Gastrocnemius medialis (tissue), 4 donors: ENCODE measurements around the gene FYN. TPM values are rescaled to one million over a fixed set of nuclear protein-coding genes. Genes with fewer than 3 reads are reported as not detected.

ENCODE experiments used
- ATAC-seq, 2 donors: fragments of 150-250 bp; one replicate each; pipeline ENCODE4 v1.9.1; 2016
- DNase-seq, 2 donors: peaks; one replicate each; pipeline ENCODE4 v3.0.0-alpha.2; 2019
- H3K27ac ChIP-seq, 4 donors: fragments of 200-600 bp; sonication (generic); 1 replicate in 1 of 4; 2 replicates in 3 of 4; pipeline ENCODE4 v1.5.1; 2016 to 2018; ENCODE audit warnings: mild to moderate bottlenecking in 2 of 4, moderate library complexity in 1 of 4
- H3K27me3 ChIP-seq, 3 donors: fragments of 200-600 bp; sonication (generic) in 2 of 3; 1 replicate in 1 of 3; 2 replicates in 2 of 3; pipeline versions ENCODE4 v1.5.1 to v1.6.0; 2016 to 2019; ENCODE audit warnings: mild to moderate bottlenecking in 1 of 3, moderate library complexity in 1 of 3
- H3K36me3 ChIP-seq, 2 donors: fragments of 200-600 bp; sonication (generic) in 1 of 2; one replicate each; pipeline ENCODE4 v1.5.1; 2017 to 2018
- H3K4me1 ChIP-seq, 2 donors: fragments of 200-600 bp; sonication (generic) in 1 of 2; one replicate each; pipeline ENCODE4 v1.5.1; 2016 to 2017; ENCODE audit warnings: mild to moderate bottlenecking in 2 of 2
- H3K4me3 ChIP-seq, 4 donors: fragments of 200-600 bp; sonication (generic) in 3 of 4; 1 replicate in 1 of 4; 2 replicates in 3 of 4; pipeline ENCODE4 v1.5.1; 2016 to 2019; ENCODE audit warnings: mild to moderate bottlenecking in 2 of 4
- H3K9me3 ChIP-seq, 3 donors: fragments of 200-600 bp; sonication (generic) in 2 of 3; 1 replicate in 1 of 3; 2 replicates in 2 of 3; pipeline ENCODE4 v1.5.1; 2016 to 2019
- POLR2A ChIP-seq, 2 donors: fragments of 450-650 bp; IDR thresholded peaks; one replicate each; pipeline ENCODE4 v1.6.1; 2017; ENCODE audit warnings: antibody characterized with exemption in 2 of 2, mild to moderate bottlenecking in 2 of 2, moderate library complexity in 2 of 2
- in situ Hi-C, 4 donors: fragments of 200-750 bp; cut with MboI; loops; one replicate each; pipeline versions ENCODE4 v1.15.0 to v1.8.0; 2017; ENCODE audit warnings: low sequenced_read_pairs in 4 of 4
- intact Hi-C: fragments of 100-400 bp; cut with DNase I; formaldehyde crosslinking; loops from one replicate; pipeline ENCODE4 v1.15.1; 2023; ENCODE audit warnings: low total_unique reads
- total RNA-seq, 4 donors: library from RNA; depleted of rRNA; stranded (reverse); fragments of >200 nt; gene quantifications; one replicate each; pipeline versions ENCODE4 v1.1.0 to v1.2.3, GENCODE V29; 2016
- TF ChIP-seq, protein P1 (sequence below), 5 experiments: fragments of 450-650 bp in 3 of 5; fragments of 200-600 bp in 2 of 5; sonication (generic) in 2 of 5; IDR thresholded peaks in 4 of 5; conservative IDR thresholded peaks in 1 of 5; 1 replicate in 4 of 5; 2 replicates in 1 of 5; pipeline ENCODE4 v1.5.1; 2016 to 2019; ENCODE audit warnings: antibody characterized with exemption in 5 of 5, mild to moderate bottlenecking in 3 of 5, moderate library complexity in 3 of 5

The FYN gene
- 10 to 100 TPM in 3 of 4 donors, 1 to 10 TPM in 1; 9.2 to 36.8 (median 17.0) TPM for total RNA-seq

GRCh38 chr6:111873178-111874024 is at the start of gene FYN:
FYN (minus strand) TSS chr6:111873452; CDS start chr6:111720051, 153,401 bp downstream.
- peaks cover 4 to 5% of the 10 kb centered on the region in 2 donors for H3K4me1 ChIP-seq
- H3K9me3 ChIP-seq = no peaks in the 10 kb centered on the region
- ATAC-seq = peak; percentile 95 to 98
- H3K27me3 ChIP-seq = peaks cover 0 to 35% (median 15%) of the 10 kb centered on the region in 3 donors
- H3K36me3 ChIP-seq = no peaks in the 10 kb centered on the region
- TF ChIP-seq, protein P1, sequence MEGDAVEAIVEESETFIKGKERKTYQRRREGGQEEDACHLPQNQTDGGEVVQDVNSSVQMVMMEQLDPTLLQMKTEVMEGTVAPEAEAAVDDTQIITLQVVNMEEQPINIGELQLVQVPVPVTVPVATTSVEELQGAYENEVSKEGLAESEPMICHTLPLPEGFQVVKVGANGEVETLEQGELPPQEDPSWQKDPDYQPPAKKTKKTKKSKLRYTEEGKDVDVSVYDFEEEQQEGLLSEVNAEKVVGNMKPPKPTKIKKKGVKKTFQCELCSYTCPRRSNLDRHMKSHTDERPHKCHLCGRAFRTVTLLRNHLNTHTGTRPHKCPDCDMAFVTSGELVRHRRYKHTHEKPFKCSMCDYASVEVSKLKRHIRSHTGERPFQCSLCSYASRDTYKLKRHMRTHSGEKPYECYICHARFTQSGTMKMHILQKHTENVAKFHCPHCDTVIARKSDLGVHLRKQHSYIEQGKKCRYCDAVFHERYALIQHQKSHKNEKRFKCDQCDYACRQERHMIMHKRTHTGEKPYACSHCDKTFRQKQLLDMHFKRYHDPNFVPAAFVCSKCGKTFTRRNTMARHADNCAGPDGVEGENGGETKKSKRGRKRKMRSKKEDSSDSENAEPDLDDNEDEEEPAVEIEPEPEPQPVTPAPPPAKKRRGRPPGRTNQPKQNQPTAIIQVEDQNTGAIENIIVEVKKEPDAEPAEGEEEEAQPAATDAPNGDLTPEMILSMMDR (IDR thresholded peaks at IDR 0.05 in 4 of 5, conservative IDR thresholded peaks at IDR 0.05 in 1 of 5) = peak; percentile 51 to 64 (median 53)
- TF ChIP-seq POLR2A (IDR thresholded peaks at IDR 0.05) = peak; percentile 67 to 88
- intact Hi-C loops = loop anchor here (1.0 to 10.0 kb wide), 6 partner anchors 124 to 996 kb away; partner anchors contain the start of genes REV3L and RPF2
- in situ Hi-C loops = loop anchor here in 1 of 4 donors (25.0 kb wide), 1 partner anchor 136 kb away; no protein-coding TSS in a partner anchor
- peak within 1 kb of the TSS; percentile 36 to 79 (median 72) for H3K27ac ChIP-seq
- peak; percentile 93 to 96 for DNase-seq
- H3K4me3 ChIP-seq = peak within 1 kb of the TSS; percentile 46 to 72 (median 62)

- Histone ChIP-seq H3K27me3 (no peaks in the 10 kb centered on the region), H3K4me1 (no peaks in the 10 kb centered on the region), H3K36me3 (no peaks in the 10 kb centered on the region), H3K9me3 (no peaks in the 10 kb centered on the region), H3K4me3 (no peak overlapping the region), H3K27ac (no peak overlapping the region)
- DNase-seq = no peak
- no peak for ATAC-seq
- in situ Hi-C loops = no loop called here
- intact Hi-C loops = no loop called here
- TF ChIP-seq, protein P1 (IDR thresholded peaks at IDR 0.05 in 4 of 5, conservative IDR thresholded peaks at IDR 0.05 in 1 of 5) = no peak
- TF ChIP-seq POLR2A (IDR thresholded peaks at IDR 0.05) = no peak
These were observed 49.4 kb upstream of the FYN start for GRCh38 chr6:111922454-111923297.

DNA sequence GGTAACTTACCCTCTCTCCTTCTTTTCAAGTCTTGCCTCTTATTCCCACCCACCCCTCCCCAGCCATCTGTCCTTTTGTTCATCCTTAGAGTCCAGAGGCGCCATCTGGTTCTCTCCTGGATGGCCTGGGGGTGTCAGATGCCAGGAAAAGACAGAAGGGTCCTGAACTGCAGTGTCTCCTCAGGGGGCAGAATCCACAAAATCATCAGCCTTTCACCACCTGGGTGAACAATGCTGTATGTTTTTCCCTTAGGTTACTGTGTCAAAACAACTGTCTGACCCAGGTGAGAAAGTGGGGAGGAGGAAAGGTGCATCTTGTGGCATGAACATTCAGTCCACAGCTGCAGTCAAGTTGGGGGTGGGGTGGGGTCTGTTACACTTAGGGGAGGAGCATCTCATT is 47.9 kb upstream of the FYN start:
- in situ Hi-C loops (no loop called here), intact Hi-C loops (no loop called here)
- DNase-seq (no peak), ATAC-seq (no peak)
- H3K9me3 ChIP-seq = no peaks in the 10 kb centered on the region
- H3K36me3 ChIP-seq = no peaks in the 10 kb centered on the region
- H3K4me1 ChIP-seq = no peaks in the 10 kb centered on the region
- H3K27ac ChIP-seq = no peak overlapping the region
- H3K4me3 ChIP-seq = no peak overlapping the region
- TF ChIP-seq POLR2A (IDR thresholded peaks at IDR 0.05) = no peak
- TF ChIP-seq, protein P1 (IDR thresholded peaks at IDR 0.05 in 4 of 5, conservative IDR thresholded peaks at IDR 0.05 in 1 of 5) = no peak
- H3K27me3 ChIP-seq = no peaks in the 10 kb centered on the region

- TF ChIP-seq POLR2A (IDR thresholded peaks at IDR 0.05) = no peak
- TF ChIP-seq, protein P1 (IDR thresholded peaks at IDR 0.05 in 4 of 5, conservative IDR thresholded peaks at IDR 0.05 in 1 of 5) = no peak
- Histone ChIP-seq H3K4me3 (no peak overlapping the region), H3K36me3 (no peaks in the 10 kb centered on the region), H3K4me1 (no peaks in the 10 kb centered on the region), H3K27me3 (no peaks in the 10 kb centered on the region), H3K9me3 (no peaks in the 10 kb centered on the region), H3K27ac (no peak overlapping the region)
- in situ Hi-C loops (no loop called here), intact Hi-C loops (no loop called here)
- DNase-seq (no peak), ATAC-seq (no peak)
These were observed 47.3 kb upstream of the FYN start for GRCh38 chr6:111920578-111920977.
